Measurements from ENCODE around the gene TRIM71.

GRCh38 chr3:32844322-32844654 lies 26.5 kb downstream of the TRIM71 start:
- no peak for TF ChIP-seq CTCF (optimal IDR thresholded peaks at IDR 0.05 in 1 of 3, IDR thresholded peaks at IDR 0.05 in 1 of 3, conservative IDR thresholded peaks at IDR 0.05 in 1 of 3; ENCODE audit: extremely low read depth in 1 of 3, insufficient read depth in 2 of 3, low read length in 3 of 3)
- no peak for TF ChIP-seq EZH2 (IDR thresholded peaks at IDR 0.05; ENCODE audit: low read length)

All from keratinocyte (primary cell).